SH-SY5Y (cell line): Measurements from ENCODE around the gene SLC25A41.

Source experiments
- GATA2 ChIP-seq: IDR thresholded peaks from 2 replicates; pipeline ENCODE4 v1.6.1; 2011; ENCODE audit warnings: mild to moderate bottlenecking, low read depth, low read length
- GATA3 ChIP-seq: IDR thresholded peaks from 2 replicates; pipeline ENCODE4 v1.6.1; 2011; ENCODE audit warnings: low read depth, mild to moderate bottlenecking, low read length, moderate library complexity

Gene SLC25A41

DNA sequence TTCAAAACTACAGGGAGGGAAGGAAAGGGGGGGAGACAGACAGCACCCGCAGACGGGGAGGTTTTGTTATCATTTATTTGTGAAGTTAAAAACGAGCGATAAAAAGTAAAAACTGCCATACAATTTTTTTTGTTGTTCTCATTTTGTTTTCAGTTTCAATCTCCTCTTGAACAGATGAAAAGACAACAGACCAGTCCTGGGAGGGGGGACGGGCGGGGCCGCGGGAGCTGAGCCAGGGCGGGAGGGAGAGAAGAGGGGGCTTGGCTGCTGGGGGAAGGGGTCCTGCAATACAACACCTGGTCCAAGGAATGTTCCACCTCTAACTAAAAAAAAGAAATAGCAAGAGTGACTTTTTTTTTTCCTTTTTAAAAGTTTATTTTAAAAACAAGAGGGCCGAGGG is 20.3 kb downstream of the SLC25A41 start:
- TF ChIP-seq GATA3: no peak
- TF ChIP-seq GATA2: no peak

DNA sequence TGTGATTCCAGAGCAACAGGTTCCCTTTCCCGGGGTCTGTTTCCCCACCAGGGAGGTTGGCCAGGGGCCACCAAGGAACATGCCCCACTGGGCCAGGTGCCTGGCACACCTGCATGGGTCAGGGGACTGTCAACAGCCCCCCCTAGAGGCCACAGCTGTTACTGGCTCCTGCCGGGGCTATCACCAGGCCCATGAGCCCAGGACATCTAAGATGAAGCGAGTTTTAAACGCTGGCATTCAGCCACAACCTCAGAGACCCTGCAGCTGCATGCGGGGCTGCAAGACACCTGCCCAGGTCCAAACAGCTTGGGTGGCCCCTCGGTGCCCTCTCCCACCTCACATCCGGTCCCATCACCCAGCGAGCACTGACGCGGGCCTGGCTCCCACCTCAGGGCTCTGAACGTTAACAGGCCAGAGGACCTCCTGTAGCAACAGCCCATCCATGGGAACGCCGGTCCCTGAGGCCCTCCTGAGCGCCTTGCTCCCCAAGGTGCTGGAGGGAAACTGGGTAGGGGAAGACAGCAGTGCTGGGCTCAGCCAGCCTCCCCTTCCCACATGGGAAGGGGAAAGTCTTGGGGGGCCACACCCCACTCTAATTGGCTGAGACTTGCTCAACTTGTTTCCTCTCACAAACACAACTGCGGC is 21.0 kb downstream of the SLC25A41 start:
- TF ChIP-seq GATA2 (no peak), GATA3 (no peak)

DNA sequence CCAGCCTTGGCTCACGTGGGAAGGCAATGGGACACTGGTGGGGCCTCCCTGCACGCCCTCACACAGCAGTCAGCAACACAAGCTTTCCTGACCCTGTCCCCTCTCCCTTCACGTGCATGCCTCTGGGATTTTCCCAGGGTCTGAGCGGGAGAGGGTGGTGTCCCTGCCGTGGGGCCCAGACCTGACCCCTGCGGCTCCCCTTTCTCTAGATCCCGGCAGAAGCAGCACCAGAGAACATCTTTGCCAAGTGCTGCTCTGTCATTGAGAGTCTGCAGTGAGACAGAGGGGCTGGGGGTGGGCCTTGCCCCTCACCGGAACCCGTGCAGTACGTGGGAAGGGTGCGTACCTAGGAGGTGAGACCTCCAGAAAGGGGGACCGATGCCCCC is 21.5 kb downstream of the SLC25A41 start:
- TF ChIP-seq GATA2 (no peak), GATA3 (no peak)

DNA sequence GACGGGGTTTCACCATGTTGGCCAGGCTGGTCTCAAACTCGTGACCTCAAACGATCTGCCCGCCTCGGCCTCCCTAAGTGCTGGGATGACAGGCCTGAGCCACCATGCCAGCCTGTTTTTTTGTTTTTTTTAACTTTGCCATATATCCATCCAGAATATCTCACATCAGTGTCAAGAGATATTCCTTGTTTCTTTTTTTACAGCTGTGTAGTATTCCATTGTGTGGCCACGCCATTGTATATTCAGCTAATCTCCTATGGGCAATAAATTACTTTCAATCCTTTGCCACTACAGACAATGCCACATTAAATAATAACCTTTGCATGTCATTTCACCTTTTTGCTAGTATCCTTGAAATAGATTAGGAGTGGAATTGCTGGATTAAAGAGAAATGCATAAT is 24.2 kb downstream of the SLC25A41 start:
- TF ChIP-seq GATA2 (no peak), GATA3 (no peak)

DNA sequence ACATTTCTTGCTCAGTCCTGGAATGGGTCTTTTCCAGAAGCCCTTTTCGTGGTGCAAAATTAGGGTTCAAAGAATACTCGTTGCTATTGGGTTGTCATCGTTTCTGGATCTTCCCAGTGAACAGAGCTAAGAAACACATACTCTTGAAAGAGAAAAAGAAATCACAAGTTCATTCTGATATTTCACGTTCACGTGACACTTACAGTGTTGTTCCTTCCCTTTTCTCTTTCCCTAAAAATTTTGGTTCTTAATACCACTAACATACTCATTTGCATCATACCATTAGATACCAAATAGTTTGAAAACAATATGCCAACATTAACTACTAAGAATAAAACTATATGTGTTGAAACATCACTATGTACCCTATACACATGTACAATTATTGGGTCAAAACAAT is 27.2 kb downstream of the SLC25A41 start:
- TF ChIP-seq GATA2 (no peak), GATA3 (no peak)

DNA sequence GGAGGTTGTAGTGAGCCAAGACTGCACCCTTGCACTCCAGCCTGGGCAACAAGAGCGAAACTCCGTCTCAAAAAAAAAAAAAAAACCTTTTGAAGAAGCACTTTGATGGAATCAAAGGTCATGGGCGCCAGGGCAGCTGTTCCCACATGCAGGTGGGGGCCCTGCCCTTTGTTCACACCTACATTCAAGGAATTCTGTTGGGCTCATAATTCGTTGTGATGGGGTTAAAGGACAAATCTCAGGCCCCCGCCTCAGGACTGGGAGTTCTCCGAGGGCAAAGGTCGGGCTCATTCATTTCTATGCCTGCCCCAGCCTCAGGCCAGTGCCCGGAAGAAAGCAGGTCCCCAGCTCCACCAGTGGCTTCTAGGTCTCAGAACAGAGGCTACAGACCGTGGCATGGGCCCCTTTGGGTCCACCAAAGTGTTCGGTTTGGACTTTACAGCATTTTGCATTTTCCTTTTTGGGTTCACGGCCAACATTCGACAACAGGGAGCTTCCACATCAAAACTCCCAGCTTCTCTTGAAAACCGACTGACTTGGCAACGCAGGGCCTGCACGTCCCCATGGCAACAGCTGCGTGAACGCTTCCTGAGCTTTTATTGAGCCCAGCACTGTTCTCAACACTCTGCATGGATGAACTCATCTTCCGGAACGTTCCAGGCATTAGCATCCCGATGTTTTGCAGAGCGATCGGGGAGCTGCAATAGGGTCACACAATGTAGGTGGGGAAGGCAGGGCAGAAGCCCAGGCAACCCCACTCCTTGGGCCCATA is 30.5 kb downstream of the SLC25A41 start:
- TF ChIP-seq GATA3 (no peak), GATA2 (no peak)

DNA sequence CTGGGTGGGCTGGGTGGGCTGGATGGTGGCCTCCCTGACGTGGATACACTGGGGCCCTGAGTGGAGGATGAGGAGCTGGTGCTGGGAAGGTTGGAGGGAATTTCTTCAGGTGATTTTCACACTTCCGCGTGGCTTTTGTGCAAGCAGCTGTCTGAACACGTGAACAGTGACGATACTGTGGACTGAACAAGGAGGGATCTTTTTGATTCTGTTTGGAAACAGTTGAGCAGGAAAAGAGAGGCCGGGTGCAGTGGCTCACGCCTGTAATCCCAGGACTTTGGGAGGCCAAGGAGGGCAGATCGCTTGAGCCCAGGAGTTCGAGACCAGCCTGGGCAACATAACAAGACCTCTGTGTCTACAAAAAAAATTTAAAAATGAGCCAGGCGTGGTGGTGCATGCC is 31.5 kb downstream of the SLC25A41 start:
- TF ChIP-seq GATA3 (no peak), GATA2 (no peak)

DNA sequence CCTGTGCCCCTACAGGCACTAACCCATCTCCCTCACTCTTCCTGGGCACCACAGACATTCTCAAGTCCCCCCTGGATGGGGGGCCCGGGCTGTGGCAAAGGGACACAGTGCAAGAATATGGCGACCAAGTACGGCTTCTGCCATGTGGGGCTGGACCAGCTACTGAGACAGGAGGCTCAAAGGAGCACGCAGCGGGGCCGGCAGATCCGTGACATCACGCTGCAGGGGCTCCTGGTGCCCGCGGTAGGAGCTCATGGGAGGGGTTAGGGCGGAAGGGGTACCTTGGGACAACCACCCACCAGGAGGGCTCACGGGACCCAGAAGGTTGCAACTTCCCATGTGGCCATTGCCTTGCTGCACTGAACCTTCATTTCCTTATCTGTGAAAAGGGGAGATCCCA is 37.3 kb downstream of the SLC25A41 start:
- TF ChIP-seq GATA3: no peak
- TF ChIP-seq GATA2: no peak

DNA sequence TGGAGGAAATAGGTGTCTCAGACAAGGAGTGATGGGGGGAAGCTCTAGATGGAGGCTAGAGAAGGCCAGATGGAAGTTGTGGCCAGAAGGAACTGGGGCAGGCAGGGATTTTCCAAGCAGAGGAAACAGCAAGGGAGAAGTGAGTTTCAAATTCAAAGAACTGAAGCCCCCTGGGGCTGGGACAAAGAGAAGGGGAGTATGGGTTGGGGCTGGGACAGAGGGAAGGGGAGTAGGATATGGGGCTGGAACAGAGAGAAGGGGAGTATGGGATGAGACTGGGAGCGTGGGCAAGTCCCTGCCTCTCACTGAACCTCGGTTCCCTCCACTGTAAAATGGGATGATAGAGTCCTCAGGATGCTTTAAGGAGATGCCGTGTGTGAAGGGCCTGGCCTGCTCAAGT is 38.7 kb downstream of the SLC25A41 start:
- TF ChIP-seq GATA3 (no peak), GATA2 (no peak)

DNA sequence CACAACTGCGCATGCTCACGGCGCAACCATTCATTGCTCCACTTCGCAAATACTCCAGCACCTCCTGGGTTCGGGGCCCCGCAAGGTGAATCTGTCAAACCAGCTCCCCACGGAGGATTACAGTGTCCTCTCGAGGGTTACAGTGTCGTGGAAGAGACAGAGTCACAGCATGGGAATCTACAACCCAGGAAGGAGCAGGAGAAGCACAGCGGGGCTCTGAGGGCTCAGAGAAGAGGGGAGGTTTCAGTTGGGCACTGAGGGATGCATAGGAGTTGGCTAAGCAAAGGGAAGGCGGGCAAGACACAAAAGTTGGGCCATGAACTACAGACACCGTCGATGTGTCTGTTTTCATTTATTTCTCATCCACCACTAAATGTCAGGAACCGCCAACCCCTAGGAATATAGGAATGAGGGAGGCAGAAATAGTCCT is 39.6 kb downstream of the SLC25A41 start:
- TF ChIP-seq GATA2 (no peak), GATA3 (no peak)

DNA sequence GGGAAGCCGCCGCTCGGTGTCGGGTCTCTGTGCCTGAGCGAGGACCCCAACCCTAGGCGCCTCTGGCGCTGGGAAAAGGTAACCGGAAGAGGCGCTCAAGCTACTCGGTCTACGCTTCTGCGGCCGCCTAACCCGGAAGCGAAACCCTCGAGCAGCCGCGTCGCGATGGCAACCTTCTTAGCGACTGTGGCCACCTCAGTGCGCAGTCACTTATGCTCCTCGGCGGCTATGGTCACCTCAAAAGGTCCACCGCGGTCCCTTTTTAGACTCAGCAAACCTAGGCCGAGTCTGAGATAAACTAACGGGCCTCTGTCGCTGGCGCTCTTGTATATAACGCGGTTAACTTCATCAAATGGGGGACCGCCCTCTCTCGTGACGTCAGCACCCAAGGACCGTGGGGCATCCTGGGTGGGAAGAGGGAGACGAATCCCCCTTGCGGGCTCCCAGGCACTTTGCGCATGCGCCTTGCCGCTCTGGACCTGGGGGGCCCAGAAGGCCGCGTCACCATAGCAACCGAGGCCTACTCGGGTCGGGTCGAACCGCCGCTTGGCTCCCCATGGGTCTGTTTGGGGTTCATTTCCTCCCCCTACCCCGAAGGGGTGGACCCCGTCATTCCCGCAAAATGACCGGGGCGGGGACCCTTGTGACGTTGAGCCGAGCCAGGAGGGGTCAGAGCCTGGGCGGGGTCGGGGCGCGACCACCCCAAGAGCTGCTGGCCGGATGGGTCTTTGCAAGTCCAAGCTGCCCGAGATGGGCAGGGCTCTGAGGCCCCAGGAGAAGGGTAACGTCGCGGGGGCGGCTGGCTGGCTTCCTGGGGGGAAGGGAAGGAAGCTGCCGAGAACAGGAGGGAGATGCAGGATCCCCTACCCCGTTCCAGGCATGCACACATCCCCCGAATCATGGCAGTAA is 40.2 kb downstream of the SLC25A41 start, which contains the start of gene GTF2F1:
Gene GTF2F1 (minus strand): TSS at position 91 of the 909 bp plus-strand sequence. CDS start 169 bp downstream, outside the sequence.
- no peak for TF ChIP-seq GATA3

DNA sequence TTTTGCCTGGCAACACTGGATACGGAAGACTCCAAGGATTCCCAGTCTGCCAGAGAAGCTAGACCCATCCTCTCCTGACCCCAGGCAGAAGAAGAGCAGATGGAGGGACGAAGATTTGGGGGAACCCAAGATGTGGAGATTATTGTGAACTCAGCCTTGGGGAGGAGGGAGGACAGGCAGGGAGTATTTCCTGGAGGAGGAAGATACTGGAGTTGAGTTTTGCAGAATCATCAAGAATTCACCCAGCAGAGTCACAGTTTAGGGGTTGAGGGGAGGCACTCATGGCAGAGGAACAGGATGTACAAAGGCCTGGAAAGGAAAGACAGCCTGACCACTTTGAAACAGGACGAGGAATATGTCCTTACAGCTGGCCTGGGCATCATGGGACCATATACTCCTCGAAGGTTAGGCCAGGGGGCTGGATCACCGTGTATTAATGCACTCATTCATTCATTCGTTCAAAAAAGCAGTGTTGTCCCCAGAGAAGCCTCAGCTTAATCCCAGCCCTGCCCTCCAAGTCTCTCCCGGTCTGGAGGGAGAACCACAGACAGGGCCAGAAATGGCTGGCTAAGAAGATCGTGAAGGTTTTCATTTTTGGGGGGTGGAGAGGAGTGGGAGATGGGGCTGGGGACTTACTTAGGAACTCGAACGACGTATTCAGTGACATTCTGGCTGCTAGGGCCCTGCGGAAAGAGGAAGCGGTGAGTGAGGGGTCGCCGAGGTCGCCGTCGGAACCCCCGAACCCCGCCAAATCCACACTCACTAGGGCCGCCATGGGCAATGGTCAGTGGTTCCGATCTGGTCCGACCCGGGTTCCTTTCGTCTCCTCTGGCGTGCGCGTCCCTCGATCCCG is 41.1 kb downstream of the SLC25A41 start:
- no peak for TF ChIP-seq GATA3
- no peak for TF ChIP-seq GATA2

DNA sequence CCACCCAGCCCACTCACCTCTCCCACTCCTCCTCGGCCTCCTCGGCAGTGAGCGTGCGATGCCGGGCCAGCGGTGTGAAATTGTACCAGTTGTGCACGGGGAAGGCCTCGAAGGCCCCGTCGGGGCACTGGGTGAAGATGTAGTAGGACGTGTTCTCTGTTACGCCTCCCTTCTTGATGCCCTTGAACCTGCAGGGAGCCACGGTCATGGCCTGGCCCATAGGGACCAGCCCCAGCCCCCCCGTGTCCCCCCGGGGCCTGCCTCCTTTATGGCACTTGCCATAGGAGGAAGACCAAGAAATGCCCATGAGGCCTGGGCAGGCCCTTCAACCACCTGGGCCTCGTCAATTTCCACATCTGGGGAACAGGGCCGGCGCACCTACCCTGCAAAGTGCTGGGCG is 46.2 kb downstream of the SLC25A41 start:
- TF ChIP-seq GATA2 (no peak), GATA3 (no peak)

DNA sequence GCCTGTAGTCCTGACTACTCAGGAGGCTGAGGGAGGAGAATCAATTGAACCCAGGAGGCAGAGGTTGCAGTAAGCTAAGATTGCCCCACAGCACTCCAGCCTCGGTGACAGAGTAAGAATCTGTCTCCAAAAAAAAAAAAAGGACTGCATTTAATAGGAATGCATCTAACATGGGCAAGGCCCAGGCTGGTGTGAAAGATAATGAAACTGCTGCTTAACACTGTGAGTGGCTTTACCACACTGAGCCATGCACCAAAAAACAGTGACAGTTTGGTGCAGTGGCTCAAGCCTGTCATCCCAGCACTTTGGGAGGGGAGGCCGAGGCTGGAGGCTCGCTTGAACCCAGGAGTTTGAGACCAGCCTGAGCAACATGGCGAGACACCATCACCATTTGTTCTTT is 49.2 kb downstream of the SLC25A41 start:
- TF ChIP-seq GATA3: no peak
- TF ChIP-seq GATA2: no peak
